ENCODE measurements around the gene GPR135.

GPR135 gene

DNA sequence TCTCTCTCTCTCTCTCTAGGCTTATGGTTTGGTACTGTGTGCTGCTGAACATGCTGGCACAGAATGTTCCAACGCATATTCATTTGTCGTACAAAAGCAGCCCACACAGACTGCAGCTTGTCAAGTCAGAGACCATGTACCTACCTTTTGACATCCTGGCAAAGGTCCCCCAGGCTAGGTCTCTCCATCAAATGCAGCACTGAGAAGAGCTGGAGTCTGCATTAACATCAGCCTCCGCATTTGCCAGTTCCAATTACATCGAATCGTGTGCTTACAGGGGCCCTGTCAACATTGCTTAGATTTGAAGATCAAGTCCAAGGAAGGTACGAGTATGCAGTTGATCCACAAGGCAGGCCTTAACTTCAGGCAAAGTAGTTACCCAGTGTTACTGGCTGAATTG, 47.9 kb downstream of the GPR135 start:
- no peak for DNase-seq

DNA sequence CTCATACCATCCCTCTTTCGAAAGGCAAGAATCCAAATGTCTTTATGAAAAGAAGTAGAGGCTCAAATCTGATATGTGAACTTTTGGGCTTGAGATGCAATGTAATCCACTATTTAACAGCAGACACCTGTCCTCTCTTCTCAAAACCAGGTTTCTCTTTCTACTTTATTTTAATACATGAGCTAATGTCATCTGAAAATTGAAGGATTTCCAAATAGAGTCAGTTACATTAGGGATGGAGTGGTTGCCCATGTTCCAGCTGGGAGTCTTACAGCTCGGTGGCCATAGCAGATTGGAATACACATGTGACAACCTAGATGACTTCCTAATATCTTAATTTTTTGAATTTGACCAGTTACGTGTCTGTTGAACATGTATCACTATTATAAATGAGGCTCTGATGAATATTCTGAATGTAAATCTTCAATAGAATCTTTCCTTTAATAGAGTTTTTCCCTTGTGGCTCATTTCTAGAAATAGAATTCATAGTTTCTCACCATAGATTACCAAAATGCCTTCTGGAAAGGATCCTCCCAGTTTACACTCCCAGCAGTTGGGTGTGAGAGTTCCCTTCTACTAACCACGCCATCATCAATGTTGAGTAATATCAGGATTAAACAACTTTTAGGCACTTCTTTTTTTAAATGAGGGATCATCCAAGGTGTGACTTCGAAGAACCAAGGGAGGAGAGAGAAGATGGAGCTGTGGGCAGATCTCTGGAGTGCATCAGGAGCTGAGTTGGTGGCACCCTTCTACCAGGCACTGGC, 49.2 kb downstream of the GPR135 start:
- no peak for DNase-seq

Measured in stimulated activated CD8-positive, alpha-beta memory T cell treated with anti-CD3 and anti-CD28 coated beads, Interleukin-4, amount 100 ng/mL, for 48 hours (primary cell).